ENCODE data around the gene OR51V1. TPM values are rescaled to one million over a fixed set of nuclear protein-coding genes. Genes with fewer than 3 reads are reported as not detected.
A peak's percentile ranks its signal among the peaks of the same experiment; 100 is the strongest.

OR51V1 gene
- total and polyA plus RNA-seq, 2 of the 4 experiments (the other 2 are of a cell fraction): not detected

GRCh38 chr11:5246772-5247471, 46.4 kb upstream of the OR51V1 start (continued):
- TF ChIP-seq BHLHE40 (IDR thresholded peaks at IDR 0.05; ENCODE audit: low read depth, low read length): no peak
- TF ChIP-seq RAD21 (IDR thresholded peaks at IDR 0.05; ENCODE audit: low read length): no peak
- TF ChIP-seq ELK1 (IDR thresholded peaks at IDR 0.05; ENCODE audit: borderline replicate concordance, low read depth, low read length): no peak

GRCh38 chr11:5245155-5245554, 44.7 kb upstream of the OR51V1 start:
- no peaks in the 10 kb centered on the region for H3K27me3 ChIP-seq (ENCODE audit: control insufficient read depth, insufficient read depth, low read length)
- H3K27ac ChIP-seq (ENCODE audit: insufficient read depth, low read length): no peak overlapping the region
- no peak overlapping the region for H3K56ac ChIP-seq (ENCODE audit: extremely low read depth, insufficient read depth, low read length)
- no peak overlapping the region for H2BK20ac ChIP-seq (ENCODE audit: low read depth, low read length)
- H2BK5ac ChIP-seq (ENCODE audit: low read depth, low read length, poor library complexity, severe bottlenecking): no peak overlapping the region
- WGBS, 2 experiments (ENCODE audit: extremely low coverage in 2 of 2, insufficient read length in 1 of 2): no CpG with 5 or more reads among the region's 2 CpGs
- H3K9me3 ChIP-seq (ENCODE audit: control insufficient read depth, insufficient read depth, low read length): no peaks in the 10 kb centered on the region
- peaks cover 7% of the 10 kb centered on the region; the same call in 1 of the 2 replicates for H3K9me1 ChIP-seq (ENCODE audit: insufficient read depth, low read length)
- no peak overlapping the region for H3K9ac ChIP-seq (ENCODE audit: low read depth, low read length)
- no peak overlapping the region for H4K91ac ChIP-seq (ENCODE audit: insufficient read depth, low read depth, low read length)
- ATAC-seq (ENCODE audit: low read depth) (no peak), DNase-seq (no peak)
- TF ChIP-seq FOS (IDR thresholded peaks at IDR 0.05; ENCODE audit: low read depth, low read length) (no peak), CTCF (conservative IDR thresholded peaks at IDR 0.05; ENCODE audit: low read depth, low read length) (no peak)
- no peak overlapping the region for H4K5ac ChIP-seq (ENCODE audit: low read depth, low read length)
- H4K20me1 ChIP-seq (ENCODE audit: insufficient read depth, low read length): no peaks in the 10 kb centered on the region
- no peak overlapping the region for H3K18ac ChIP-seq (ENCODE audit: low read depth, low read length)
- H3K23ac ChIP-seq (ENCODE audit: low read depth, low read length): no peak overlapping the region
- 0 out of 2 replicates have a peak overlapping the region, but pooled peaks have one; percentile 19 for H2BK120ac ChIP-seq (ENCODE audit: low read depth, low read length)
- H3K4ac ChIP-seq (ENCODE audit: low read depth, low read length): no peak overlapping the region
- H2AK9ac ChIP-seq (replicated peaks; ENCODE audit: low read depth, low read length, poor library complexity): no peak overlapping the region
- intact Hi-C loops (cut with micrococcal nuclease): no loop called here
- H3K79me1 ChIP-seq (ENCODE audit: low read depth in 1 of 2, low read length in 2 of 2): no peaks in the 10 kb centered on the region
- POLR2A ChIA-PET (ENCODE audit: unreplicated experiment): no interaction called here
- peaks cover 2% of the 10 kb centered on the region; the same call in 1 of the 2 replicates for H3K4me1 ChIP-seq (ENCODE audit: control insufficient read depth, insufficient read depth, low read length)
- no TSS peak for BruUV-seq (replicated peaks)
- H3K36me3 ChIP-seq (ENCODE audit: control insufficient read depth, insufficient read depth, low read length): no peaks in the 10 kb centered on the region
- CTCF ChIA-PET: no interaction called here
- no peak overlapping the region for H4K8ac ChIP-seq (ENCODE audit: low read depth in 2 of 2, low read length in 2 of 2)
- H3K4me3 ChIP-seq (ENCODE audit: insufficient read depth, low read depth, low read length): no peak overlapping the region
- no peak overlapping the region for H3K14ac ChIP-seq (replicated peaks; ENCODE audit: low read depth, low read length)
- dilution Hi-C loops (cut with HindIII; ENCODE audit: low sequenced_read_pairs, unreplicated experiment): no loop called here
- no peak overlapping the region for H2AFZ ChIP-seq (replicated peaks; ENCODE audit: low read length, poor library complexity)
- in situ Hi-C loops (cut with MboI; ENCODE audit: low sequenced_read_pairs): no loop called here
- H2BK15ac ChIP-seq (ENCODE audit: low read depth, low read length): peak overlapping the region; percentile 20; the same call in 1 of the 3 replicates
- H3K4me2 ChIP-seq (ENCODE audit: low read depth, low read length): no peak overlapping the region
- no peak overlapping the region for H2AK5ac ChIP-seq (ENCODE audit: low read depth, low read length)

Data from IMR-90 (cell line).